Peyer's patch (tissue), 4 donors: Measurements from ENCODE around the gene CCR5AS.

Source experiments
- CTCF ChIP-seq, 6 experiments: fragments of 450-650 bp in 4 of 6; fragments of 200-600 bp in 2 of 6; sonication (generic) in 1 of 6; IDR thresholded peaks; one replicate each; pipeline ENCODE4 v1.5.1; 2017 to 2019; ENCODE audit warnings: antibody characterized with exemption in 6 of 6, mild to moderate bottlenecking in 3 of 6, moderate library complexity in 1 of 6
- POLR2A ChIP-seq, 2 donors: fragments of 450-650 bp; IDR thresholded peaks; one replicate each; pipeline ENCODE4 v1.5.1; 2017; ENCODE audit warnings: antibody characterized with exemption in 2 of 2, mild to moderate bottlenecking in 2 of 2, moderate library complexity in 2 of 2

- TF ChIP-seq CTCF (IDR thresholded peaks at IDR 0.05) (no peak), POLR2A (IDR thresholded peaks at IDR 0.05) (no peak)
Observed at GRCh38 chr3:46393554-46394434, 13.1 kb downstream of the CCR5AS start.
